ENCODE data around the gene VPS13D.

Gene VPS13D

GRCh38 chr1:12407050-12407961 lies 177.5 kb downstream of the VPS13D start:
- DNase-seq, result peak in 1 of 2 donors; percentile 3

DNA sequence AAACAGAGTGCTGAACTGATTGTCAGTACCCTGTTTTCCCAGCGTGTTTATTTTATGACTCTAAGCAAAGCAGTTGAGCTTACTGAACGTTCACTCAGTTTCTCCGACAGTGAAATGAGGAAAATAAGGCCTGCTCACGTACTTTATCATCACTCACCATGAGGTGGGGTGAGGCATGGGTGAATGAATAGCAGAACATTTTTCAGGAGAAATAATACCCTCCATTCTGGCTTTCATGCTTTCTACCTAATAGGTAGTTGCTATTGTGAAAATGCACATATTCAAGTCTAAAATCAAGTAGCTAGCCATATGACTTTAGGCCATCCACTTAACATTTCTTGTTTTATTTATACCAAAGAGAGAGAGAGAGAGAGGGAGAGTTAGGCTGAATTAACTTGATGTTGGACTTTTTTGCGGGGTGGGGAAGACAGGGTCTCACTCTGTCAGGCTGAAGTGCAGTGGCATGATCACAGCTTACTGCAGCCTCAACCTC lies 178.2 kb downstream of the VPS13D start:
- no peak for DNase-seq

DNA sequence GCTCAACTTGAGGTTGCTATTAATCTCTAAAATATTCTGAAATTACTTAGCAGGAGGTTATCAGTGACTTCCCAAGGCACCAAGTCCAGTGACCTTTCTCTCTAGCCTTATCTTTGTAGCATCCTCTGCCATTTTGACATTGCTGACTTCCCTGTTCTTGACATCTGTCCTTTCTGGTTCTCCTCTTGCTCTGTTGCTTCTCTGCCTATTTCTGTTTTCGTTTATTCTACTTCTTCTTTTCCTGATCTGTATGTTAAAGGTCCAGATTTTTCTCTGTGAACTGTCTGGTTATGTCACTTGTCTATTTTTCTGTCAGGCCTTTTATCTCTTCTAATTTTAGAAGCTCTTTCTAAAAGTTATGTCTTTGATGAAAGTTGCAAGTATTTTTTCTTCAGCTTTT lies 178.8 kb downstream of the VPS13D start:
- peak in 1 of 2 donors; percentile 34 for DNase-seq

- DNase-seq, result no peak
Measured at GRCh38 chr1:12409681-12410080, 179.9 kb downstream of the VPS13D start.

GRCh38 chr1:12410351-12410750 lies 180.5 kb downstream of the VPS13D start:
- DNase-seq, result no peak

DNA sequence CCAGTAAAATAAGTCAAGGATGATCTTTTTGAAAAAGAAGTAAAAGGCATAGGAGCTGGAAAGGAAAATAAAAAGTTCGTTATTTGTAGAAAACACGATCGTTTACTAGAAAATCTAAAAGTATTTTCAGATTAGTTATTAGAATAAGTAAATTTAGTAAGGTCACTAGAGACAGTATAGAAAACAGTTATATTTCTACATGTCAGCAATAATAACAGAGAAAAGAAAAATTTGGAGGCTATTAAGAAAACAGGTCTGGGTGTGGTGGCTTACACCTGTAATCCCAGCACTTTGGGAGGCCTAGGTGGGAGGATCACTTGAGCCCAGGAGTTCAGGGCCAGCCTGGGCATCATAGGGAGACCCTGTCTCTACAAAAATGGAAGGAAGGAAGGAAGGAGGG lies 181.3 kb downstream of the VPS13D start:
- no peak for DNase-seq

- no peak for DNase-seq
Measured at GRCh38 chr1:12411747-12412146, 181.9 kb downstream of the VPS13D start.

DNA sequence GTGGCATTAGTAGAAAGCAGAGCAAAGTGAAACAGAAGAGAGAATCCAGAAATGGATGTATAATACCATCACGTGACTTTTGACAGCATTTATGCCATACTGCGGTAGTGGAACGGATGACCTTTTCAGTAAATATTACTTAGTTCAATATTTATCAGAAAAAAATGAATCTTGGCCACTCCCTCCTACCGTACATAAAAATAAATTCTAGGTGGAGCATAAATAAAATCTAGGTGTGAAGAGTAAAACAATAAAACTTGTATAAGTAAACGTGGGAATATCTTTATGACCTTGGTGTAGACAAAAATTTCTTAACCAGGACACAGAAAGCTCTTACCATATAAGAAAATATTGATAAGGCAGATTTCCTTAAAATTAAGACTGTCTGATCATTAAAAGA lies 182.6 kb downstream of the VPS13D start:
- DNase-seq, result no peak

- DNase-seq, result no peak
Measured at GRCh38 chr1:12413664-12414410, 184.0 kb downstream of the VPS13D start.

GRCh38 chr1:12414444-12415018 lies 184.7 kb downstream of the VPS13D start:
- no peak for DNase-seq

DNA sequence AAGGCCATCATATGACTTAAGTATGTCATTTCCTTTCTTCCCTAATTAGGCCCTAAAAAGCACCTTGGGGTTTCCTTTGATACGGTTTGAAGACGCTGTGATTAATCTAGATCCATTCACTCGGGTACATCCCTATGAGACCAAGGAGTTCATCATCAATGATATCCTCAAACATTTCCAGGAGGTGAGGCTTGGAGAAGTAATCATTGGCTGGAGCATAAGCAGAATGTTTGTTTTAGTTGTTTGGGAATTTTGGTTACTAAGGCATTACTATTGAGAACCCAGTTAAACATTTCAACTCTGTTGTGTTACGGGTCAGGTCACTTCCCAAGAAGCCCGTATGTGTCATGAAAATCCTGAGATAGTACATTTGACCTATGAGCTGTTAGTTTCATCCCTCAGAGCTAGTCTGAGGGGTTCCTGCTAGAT lies 185.2 kb downstream of the VPS13D start:
- DNase-seq, result no peak

GRCh38 chr1:12416101-12416500 lies 186.3 kb downstream of the VPS13D start:
- DNase-seq, result no peak

- no peak for DNase-seq
Measured at GRCh38 chr1:12416744-12417143, 186.9 kb downstream of the VPS13D start.

DNA sequence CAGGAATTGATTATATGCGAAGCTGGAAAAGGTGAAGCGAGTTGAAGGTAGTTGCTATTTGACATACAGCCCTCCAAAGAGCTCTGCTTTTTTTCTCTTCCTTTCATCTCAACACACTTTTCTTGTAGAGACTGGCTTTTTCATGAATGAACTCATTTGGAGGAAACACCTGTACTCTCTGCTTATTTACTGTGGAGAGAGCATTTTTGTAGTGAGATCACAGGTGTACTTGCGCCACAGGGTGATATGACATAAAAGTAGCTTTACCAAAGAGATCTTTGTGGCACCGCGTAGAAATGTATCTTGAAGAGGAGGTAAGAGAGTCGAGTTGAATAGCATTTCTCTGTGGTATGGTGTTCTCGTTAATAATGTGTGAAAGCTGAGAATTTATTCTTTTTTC lies 187.6 kb downstream of the VPS13D start:
- no peak for DNase-seq

DNA sequence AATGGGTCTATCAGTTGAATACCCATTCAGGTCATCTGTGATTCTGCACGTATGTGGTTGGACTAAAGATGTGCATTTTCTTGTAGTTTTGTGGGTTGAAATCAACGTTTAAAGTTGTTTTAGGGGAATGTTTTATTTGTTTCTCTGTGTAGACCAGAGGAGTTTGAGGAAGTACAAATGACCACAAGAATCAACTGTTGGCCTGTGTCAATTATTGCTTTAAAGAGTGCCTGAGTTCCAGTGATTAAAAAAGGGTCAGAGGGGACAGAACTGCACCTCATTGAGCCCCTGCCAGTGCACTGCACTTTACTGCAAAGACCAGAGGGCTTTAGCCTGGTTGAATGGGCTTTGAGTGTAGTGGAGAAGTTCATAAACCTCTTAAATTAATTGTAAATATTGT lies 190.3 kb downstream of the VPS13D start:
- DNase-seq, result no peak

GRCh38 chr1:12422488-12422887 lies 192.7 kb downstream of the VPS13D start:
- no peak for DNase-seq

- DNase-seq, result no peak
Measured at GRCh38 chr1:12424087-12424529, 194.3 kb downstream of the VPS13D start.

GRCh38 chr1:12424793-12425192 lies 195.0 kb downstream of the VPS13D start:
- no peak for DNase-seq

GRCh38 chr1:12426030-12426429 lies 196.2 kb downstream of the VPS13D start:
- DNase-seq, result no peak

DNA sequence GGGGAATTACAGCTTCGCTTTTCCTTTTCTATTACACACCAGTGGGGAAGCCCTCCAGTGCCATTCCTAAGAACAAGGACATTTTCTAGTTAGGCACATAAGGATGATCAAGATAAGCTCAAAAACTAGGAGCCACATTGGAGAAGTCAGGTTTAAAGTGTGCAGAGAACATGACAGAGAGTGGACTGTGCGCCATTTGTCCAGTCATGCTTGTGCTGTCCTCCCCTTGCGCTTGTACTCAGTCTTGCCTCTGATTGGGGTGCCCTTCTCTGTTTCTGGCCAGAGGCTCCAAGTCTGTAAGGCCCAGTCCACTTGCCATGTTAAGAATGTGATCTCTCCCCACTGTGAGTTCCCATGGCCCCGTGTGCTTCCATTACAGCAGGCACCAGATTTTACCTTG lies 198.5 kb downstream of the VPS13D start:
- no peak for DNase-seq

DNA sequence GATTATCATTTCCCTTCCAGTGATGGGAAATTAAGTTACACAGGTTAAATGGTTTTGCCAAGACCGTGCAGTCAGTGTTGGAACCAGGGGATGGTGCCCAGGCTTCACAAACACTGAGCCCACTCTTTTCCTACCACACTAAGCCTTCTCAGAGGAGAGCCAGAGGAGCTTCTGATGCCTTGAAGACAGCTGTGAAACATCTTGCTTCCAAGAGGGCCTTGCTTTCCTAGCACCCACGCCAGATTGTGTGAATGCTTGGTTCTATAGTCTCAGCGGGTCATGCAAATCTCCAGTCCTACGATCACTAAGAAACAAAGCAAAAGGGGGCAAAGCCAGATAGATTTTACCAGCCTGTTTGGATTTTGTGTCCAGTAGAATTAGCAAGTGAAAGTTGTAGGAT lies 200.7 kb downstream of the VPS13D start:
- DNase-seq, result no peak

GRCh38 chr1:12432897-12433296 lies 203.1 kb downstream of the VPS13D start:
- DNase-seq, result no peak

- no peak for DNase-seq
Measured at GRCh38 chr1:12433323-12434053, 203.7 kb downstream of the VPS13D start.
